GM12875 (cell line): Measurements from ENCODE around the gene FIS1.
"Not testable (repeated sequence)": the region's sequence is repeated elsewhere in the genome, so short reads cannot be mapped to it uniquely, and the experiment has no call there.

Experiments used
- H3K4me3 ChIP-seq: one replicate; pipeline ENCODE4 v1.5.1; 2011; ENCODE audit warnings: low read depth, low read length, control low read depth
- TF ChIP-seq, protein P1 (sequence below): IDR thresholded peaks from 2 replicates; pipeline ENCODE4 v1.5.1; 2011; ENCODE audit warnings: low read depth, mild to moderate bottlenecking, control low read depth, inconsistent platforms, low read length, moderate library complexity, borderline replicate concordance; ENCODE audit not compliant: insufficient read depth

Gene FIS1

DNA sequence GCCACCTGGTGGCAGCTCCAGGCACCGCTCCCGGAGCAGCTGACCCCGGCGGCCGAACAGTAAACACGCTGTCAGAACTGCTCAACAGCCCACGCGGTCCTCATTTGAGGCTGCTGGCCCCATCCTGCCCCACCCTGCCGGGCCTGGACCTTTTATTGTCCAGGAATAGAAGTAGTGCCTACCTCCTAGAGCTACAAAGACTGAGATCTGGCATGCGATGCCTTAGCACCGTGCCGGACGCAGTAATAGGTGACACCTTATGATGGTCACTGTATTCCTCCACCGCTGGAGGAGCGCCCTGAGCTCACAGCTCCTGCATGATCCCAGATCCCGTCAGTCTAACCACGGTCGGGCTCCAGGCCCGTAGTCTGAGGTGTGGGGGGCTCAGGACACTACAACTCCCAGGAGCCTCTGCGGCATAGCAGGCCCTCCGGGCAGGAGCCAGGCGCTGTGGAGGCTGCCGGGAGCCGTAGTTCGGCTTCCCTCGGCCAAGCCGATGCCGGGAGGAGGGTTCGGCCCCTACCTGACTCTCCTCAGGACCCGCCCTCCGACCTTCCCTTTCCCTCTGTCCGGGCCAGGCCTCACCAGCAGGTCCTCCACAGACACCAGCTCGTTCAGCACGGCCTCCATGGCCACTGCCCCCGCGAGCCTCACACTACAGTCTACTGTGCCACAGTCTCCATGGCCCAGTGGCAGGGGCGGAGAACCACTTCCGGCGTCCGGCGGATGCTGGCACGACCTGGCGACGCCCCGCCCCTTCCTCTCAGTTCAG lies at the start of gene FIS1:
TSS of gene FIS1 (minus strand) at position 707 of the 772 bp plus-strand sequence. CDS start at position 630, 77 bp downstream.
- H3K4me3 ChIP-seq = peak within 1 kb of the TSS; percentile 64
- TF ChIP-seq, protein P1, sequence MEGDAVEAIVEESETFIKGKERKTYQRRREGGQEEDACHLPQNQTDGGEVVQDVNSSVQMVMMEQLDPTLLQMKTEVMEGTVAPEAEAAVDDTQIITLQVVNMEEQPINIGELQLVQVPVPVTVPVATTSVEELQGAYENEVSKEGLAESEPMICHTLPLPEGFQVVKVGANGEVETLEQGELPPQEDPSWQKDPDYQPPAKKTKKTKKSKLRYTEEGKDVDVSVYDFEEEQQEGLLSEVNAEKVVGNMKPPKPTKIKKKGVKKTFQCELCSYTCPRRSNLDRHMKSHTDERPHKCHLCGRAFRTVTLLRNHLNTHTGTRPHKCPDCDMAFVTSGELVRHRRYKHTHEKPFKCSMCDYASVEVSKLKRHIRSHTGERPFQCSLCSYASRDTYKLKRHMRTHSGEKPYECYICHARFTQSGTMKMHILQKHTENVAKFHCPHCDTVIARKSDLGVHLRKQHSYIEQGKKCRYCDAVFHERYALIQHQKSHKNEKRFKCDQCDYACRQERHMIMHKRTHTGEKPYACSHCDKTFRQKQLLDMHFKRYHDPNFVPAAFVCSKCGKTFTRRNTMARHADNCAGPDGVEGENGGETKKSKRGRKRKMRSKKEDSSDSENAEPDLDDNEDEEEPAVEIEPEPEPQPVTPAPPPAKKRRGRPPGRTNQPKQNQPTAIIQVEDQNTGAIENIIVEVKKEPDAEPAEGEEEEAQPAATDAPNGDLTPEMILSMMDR = peak; percentile 93

DNA sequence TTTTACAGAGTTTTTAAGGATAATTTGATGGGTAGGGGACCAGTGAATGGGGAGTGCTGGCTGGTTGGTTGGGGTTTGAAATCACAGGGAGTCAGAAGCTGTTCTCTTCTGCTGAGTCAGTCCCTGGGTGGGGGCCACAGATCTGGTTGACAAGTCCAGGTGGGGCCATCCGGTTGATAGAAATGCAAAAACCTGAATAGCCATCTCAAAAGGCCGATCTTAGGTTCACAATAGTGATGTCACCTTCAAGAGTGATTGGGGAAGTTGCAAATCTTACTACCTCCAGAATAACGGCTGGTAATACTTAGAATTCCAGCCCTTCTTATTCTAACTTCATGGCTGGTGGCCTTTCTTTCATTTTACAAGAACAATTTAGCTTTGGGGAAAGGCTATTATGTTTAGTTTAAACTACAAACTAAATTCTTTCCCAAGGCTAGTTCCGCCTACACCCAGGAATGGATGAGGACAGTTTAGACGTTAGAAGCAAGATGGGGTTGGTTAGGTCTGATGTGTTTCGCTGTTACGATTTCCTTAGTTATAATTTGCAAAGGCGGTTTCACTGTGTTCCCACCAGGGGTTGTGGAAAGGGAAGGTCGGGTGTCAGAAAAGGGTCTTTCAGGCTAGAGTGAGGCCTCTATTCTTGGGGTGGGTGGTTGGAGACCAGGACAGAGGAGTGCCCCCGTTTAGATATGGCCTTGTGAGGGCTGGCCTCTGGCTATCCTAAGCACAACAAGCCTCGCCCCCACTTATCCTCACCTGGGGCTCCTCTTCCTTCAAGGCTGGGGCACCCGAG lies 49.4 kb upstream of the FIS1 start:
- no peak overlapping the region for H3K4me3 ChIP-seq
- TF ChIP-seq, protein P1 = no peak

DNA sequence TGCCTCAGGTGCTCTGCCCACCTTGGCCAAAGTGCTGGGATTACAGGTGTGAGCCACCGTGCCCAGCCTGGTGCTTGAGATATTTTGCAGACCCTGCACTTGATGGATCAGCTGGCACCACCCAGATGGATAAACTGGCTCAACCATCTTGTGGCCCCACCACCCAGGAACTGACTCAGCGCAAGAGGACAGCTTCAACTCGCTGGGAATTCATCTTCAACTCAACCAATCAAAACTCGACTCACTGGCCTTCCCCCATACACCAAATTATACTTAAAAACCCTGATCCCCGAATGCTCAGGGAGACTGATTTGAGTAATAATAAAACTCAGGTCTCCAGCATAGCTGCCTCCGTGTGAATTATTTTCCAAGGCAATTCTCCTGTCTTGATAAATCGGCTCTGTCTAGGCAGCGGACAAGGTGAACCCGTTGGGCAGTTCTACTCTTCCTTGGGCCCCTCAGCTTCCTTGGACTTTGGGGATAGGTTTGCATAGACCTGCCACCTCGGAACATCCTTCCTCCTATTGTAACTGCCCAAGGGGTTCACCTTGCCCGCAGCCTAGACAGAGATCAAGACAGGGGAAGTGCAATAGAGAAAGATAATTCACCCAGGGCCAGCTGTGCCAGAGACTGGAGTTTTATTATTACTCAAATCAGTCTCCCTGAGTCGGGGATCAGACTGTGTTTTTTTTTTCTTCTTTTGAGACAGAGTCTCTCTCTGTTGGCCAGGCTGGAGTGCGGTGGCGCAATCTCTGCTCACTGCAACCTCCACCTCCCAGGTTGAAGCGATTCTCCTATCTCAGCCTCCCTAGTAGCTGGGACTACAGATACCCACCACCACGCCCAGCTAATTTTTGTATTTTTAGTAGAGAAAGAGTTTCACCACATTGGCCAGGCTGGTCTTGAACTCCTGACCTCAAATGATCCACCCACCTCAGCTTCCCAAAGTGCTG lies 48.5 kb upstream of the FIS1 start:
- not testable (repeated sequence) for H3K4me3 ChIP-seq

DNA sequence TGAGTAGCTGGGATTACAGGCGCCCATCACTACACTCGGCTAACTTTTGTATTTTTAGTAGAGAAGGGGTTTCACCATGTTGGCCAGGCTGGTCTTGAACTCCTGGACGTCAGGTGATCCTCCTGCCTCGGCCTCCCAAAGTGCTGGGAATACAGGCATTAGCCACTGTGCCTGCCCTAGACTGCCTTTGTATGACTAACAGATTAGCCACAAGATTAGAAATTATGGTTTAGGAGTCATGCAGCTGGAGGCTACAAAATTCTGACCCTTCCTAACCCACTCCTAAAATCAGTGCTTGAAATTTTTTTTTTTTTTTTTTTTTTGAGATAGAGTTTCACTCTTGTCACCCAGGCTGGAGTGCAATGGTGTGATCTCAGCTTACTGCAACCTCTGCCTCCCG lies 47.7 kb upstream of the FIS1 start:
- not testable (repeated sequence) for H3K4me3 ChIP-seq

DNA sequence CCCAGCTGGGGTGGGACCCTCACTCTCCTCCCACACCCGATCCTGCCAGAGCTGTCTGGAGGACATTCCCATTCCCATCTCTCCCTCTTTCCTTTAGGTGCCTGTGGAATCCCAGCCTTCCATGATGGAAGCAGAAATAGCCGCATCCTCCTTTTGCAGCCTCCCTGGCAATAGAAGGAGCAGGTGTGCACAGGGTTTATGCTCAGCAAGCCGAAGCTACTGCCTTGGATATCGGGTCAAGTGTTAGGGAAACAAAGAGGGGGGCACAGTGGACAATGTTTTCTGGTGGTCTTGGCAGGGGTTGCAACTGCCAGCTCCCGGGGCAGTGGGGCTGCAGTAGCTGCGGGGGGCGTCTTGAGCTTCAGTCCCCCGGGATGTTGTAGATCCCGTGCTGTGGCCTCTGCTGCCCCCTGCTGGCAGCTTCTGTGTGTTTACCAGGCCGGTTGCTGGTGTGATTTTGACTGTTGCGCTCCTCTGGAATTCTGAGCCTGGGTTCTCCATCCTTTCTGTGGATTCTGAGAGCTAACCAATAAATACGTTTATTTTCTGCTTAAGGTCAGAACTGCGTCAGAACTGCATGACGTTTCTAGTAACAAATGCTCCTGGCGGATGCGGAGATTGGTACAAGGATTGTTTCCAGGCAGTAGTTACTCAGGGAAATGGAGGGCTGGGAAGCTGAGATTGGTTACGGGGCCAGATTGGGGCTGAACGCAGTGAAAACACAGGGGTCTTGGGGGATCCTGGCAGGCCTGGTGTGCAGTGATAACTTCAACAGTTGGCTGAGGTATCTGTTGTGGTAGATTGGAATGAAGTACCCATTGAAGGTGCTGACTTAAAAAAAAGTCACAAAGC lies 45.5 kb upstream of the FIS1 start:
- not testable (repeated sequence) for H3K4me3 ChIP-seq
- TF ChIP-seq, protein P1 = peak; percentile 57; the same call in 1 of the 2 replicates

DNA sequence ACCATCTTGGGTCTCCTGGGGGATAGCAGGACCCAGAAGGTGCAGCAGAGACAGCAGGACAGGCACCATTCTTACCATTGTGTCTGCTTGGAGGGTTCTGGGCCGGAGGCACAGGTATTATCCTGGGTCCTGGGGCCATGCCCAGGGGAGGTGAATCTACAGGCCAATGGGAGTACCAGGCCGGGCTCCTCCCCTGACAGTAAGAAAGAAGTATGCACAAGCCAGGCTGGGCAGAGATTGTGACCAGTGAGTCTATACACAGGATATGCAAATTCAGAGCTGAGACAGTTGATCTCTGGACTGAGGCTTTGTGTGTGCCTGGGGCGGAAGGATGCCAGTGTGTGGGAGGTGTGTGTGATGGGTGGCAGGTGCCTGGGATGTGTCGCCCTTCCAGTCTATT lies 44.8 kb upstream of the FIS1 start:
- H3K4me3 ChIP-seq = not testable (repeated sequence)

DNA sequence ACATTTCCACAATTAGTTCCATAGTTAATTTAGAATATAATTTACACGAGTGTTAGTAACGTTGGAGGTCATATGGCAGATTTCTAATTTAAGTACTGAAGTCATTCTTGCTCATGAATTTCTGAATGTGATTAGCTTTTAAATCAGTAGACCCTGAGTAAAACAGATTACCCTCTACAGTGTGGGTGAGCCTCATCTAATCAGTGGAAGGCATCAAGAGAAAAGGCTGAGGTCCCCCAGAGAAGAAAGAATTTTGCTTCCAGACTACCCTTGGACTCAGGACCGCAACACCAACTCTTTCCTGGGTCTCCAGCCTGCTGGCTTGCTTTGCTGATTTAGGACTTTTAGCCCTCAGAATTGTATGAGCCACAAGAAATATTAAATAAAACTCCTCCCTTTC lies 43.6 kb upstream of the FIS1 start:
- TF ChIP-seq, protein P1 = no peak
- H3K4me3 ChIP-seq = no peak overlapping the region

DNA sequence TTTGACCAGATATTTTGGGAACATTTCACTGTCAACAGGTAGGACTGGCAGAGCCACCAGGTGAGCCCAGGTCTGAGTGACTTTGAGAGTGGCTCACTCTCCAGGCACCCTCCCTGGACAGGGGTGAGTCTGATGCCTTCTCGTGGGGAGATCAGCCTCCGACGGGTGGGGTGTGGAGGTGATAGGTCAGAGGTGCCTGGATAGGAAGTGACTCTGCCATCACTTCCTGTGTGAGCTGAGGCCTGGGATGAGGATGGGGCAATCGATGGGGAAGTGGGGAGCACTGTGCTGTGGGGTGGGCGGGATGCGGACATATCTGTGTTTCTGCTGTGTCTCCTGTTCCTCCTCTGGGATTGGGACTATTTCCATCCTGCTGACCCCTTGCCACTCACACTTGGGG lies 42.2 kb upstream of the FIS1 start:
- TF ChIP-seq, protein P1 = no peak
- no peak overlapping the region for H3K4me3 ChIP-seq

DNA sequence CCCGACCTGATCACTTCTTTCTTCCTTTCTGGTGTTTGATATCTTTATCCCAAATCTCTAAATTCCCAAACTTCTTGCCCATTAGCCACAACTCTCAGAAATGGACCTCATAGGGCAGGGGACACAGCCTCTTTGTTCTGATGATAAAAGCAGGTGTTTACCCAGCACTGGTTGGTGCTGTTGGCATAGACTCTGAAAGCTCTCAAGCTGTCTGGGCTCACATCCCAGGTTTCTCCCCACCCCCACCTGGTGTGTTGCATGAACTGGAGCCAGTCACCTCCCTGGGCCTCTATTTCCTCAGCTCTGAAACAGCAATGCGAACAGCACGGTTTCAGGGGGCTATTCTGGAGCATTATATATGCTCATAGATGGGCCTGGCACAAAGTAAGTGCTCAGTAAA lies 41.0 kb upstream of the FIS1 start:
- not testable (repeated sequence) for H3K4me3 ChIP-seq
